Iris pigment epithelial cell (primary cell): Measurements from ENCODE around the gene GOT1.
A peak's percentile ranks its signal among the peaks of the same experiment; 100 is the strongest.

Experiments
- DNase-seq: peaks from one replicate; pipeline ENCODE4 v3.0.0-alpha.2; 2011; ENCODE audit warnings: low read depth

Gene GOT1

GRCh38 chr10:99395750-99396445, 34.5 kb downstream of the GOT1 start:
- peak; percentile 79 for DNase-seq

- DNase-seq = no peak
These were observed 35.5 kb downstream of the GOT1 start for GRCh38 chr10:99394761-99395386.

- DNase-seq = no peak
These were observed 36.2 kb downstream of the GOT1 start for GRCh38 chr10:99394256-99394655.

- DNase-seq = no peak
These were observed 36.7 kb downstream of the GOT1 start for GRCh38 chr10:99393683-99394082.

GRCh38 chr10:99393036-99393435, 37.4 kb downstream of the GOT1 start:
- no peak for DNase-seq

GRCh38 chr10:99391346-99391745, 39.1 kb downstream of the GOT1 start:
- no peak for DNase-seq

- no peak for DNase-seq
These were observed 40.5 kb downstream of the GOT1 start for GRCh38 chr10:99389729-99390480.

- no peak for DNase-seq
These were observed 42.9 kb downstream of the GOT1 start for GRCh38 chr10:99387541-99387940.

GRCh38 chr10:99387071-99387470, 43.4 kb downstream of the GOT1 start:
- DNase-seq = no peak

GRCh38 chr10:99382176-99382575, 48.2 kb downstream of the GOT1 start:
- DNase-seq = peak; percentile 25

GRCh38 chr10:99375426-99375825, 55.0 kb downstream of the GOT1 start:
- DNase-seq = no peak

GRCh38 chr10:99374972-99375371, 55.5 kb downstream of the GOT1 start:
- no peak for DNase-seq

- DNase-seq = peak; percentile 36
These were observed 55.9 kb downstream of the GOT1 start for GRCh38 chr10:99374526-99374925.

- DNase-seq = peak; percentile 68
These were observed 57.7 kb downstream of the GOT1 start for GRCh38 chr10:99372546-99373271.

GRCh38 chr10:99370993-99371392, 59.4 kb downstream of the GOT1 start:
- DNase-seq = peak; percentile 23

GRCh38 chr10:99369551-99369950, 60.9 kb downstream of the GOT1 start:
- no peak for DNase-seq

- DNase-seq = no peak
These were observed 61.3 kb downstream of the GOT1 start for GRCh38 chr10:99369126-99369525.

GRCh38 chr10:99368646-99369045, 61.8 kb downstream of the GOT1 start:
- no peak for DNase-seq

GRCh38 chr10:99366666-99367065, 63.8 kb downstream of the GOT1 start:
- no peak for DNase-seq

- DNase-seq = no peak
These were observed 64.7 kb downstream of the GOT1 start for GRCh38 chr10:99365736-99366135.

GRCh38 chr10:99365311-99365710, 65.1 kb downstream of the GOT1 start:
- DNase-seq = no peak

GRCh38 chr10:99364125-99364524, 66.3 kb downstream of the GOT1 start:
- DNase-seq = no peak

- DNase-seq = no peak
These were observed 69.5 kb downstream of the GOT1 start for GRCh38 chr10:99360934-99361333.
